C1 segment of cervical spinal cord (tissue), 14 donors: ENCODE results near the gene DOC2B.

Source experiments
- DNase-seq, 14 donors: peaks; one replicate each; lab custom pipeline; 2025; lab: John Stamatoyannopoulos, UW

DOC2B gene

GRCh38 chr17:164303-165235 is 16.9 kb downstream of the DOC2B start:
- DNase-seq, result peak in 9 of 14 donors; percentile 2 to 59 (median 36)

- DNase-seq, result no peak
Observed at GRCh38 chr17:163514-164098, 17.8 kb downstream of the DOC2B start.

- no peak for DNase-seq
Observed at GRCh38 chr17:162689-163088, 18.8 kb downstream of the DOC2B start.

- DNase-seq, result no peak
Observed at GRCh38 chr17:161481-161880, 20.0 kb downstream of the DOC2B start.

GRCh38 chr17:160336-160735 is 21.1 kb downstream of the DOC2B start:
- no peak for DNase-seq

- DNase-seq, result no peak
Observed at GRCh38 chr17:159609-160008, 21.8 kb downstream of the DOC2B start.

GRCh38 chr17:158379-158778 is 23.1 kb downstream of the DOC2B start:
- DNase-seq, result no peak

GRCh38 chr17:157901-158300 is 23.5 kb downstream of the DOC2B start:
- no peak for DNase-seq

- no peak for DNase-seq
Observed at GRCh38 chr17:156946-157345, 24.5 kb downstream of the DOC2B start.

- no peak for DNase-seq
Observed at GRCh38 chr17:156094-156621, 25.3 kb downstream of the DOC2B start.

- DNase-seq, result no peak
Observed at GRCh38 chr17:155576-155975, 25.9 kb downstream of the DOC2B start.

GRCh38 chr17:153851-154250 is 27.6 kb downstream of the DOC2B start:
- no peak for DNase-seq

- peak in 1 of 14 donors; percentile 41 for DNase-seq
Observed at GRCh38 chr17:152860-153420, 28.5 kb downstream of the DOC2B start.

- no peak for DNase-seq
Observed at GRCh38 chr17:151886-152859, 29.3 kb downstream of the DOC2B start.

- DNase-seq, result no peak
Observed at GRCh38 chr17:151004-151403, 30.4 kb downstream of the DOC2B start.

- no peak for DNase-seq
Observed at GRCh38 chr17:149897-150584, 31.4 kb downstream of the DOC2B start.

GRCh38 chr17:149231-149630 is 32.2 kb downstream of the DOC2B start:
- DNase-seq, result no peak

- DNase-seq, result no peak
Observed at GRCh38 chr17:148757-149156, 32.7 kb downstream of the DOC2B start.

- no peak for DNase-seq
Observed at GRCh38 chr17:147796-148740, 33.4 kb downstream of the DOC2B start.
